Measurements from ENCODE around the gene TRIM66. TPM values are rescaled to one million over a fixed set of nuclear protein-coding genes. Genes with fewer than 3 reads are reported as not detected.

Gene TRIM66
- polyA plus RNA-seq, 3 donors, result 0.04 to 12.0 (median 0.47) TPM

GRCh38 chr11:8698379-8698851 lies 15.9 kb upstream of the TRIM66 start:
- no peak overlapping the region for H3K9ac ChIP-seq (ENCODE audit: insufficient read depth, low read length, poor library complexity, severe bottlenecking)
- no peaks in the 10 kb centered on the region for H3K36me3 ChIP-seq (replicated peaks in 1 of 2; ENCODE audit: control insufficient read depth in 1 of 2, insufficient read depth in 2 of 2, low read length in 2 of 2)
- H3K4me3 ChIP-seq (replicated peaks in 1 of 3; ENCODE audit: low read depth in 2 of 3, low read length in 3 of 3), result no peak overlapping the region
- no peaks in the 10 kb centered on the region for H3K9me3 Mint-ChIP-seq
- H3K9me3 ChIP-seq (replicated peaks in 1 of 2; ENCODE audit: control insufficient read depth in 1 of 2, insufficient read depth in 1 of 2, low read length in 2 of 2), result no peaks in the 10 kb centered on the region
- no peak overlapping the region for H2AFZ ChIP-seq (ENCODE audit: insufficient read depth, low read depth, low read length, poor library complexity, severe bottlenecking)
- H3K27me3 ChIP-seq (ENCODE audit: control insufficient read depth in 2 of 2, insufficient read depth in 2 of 2, low read length in 2 of 2), result no peaks in the 10 kb centered on the region
- no peak overlapping the region for H3K27ac ChIP-seq (ENCODE audit: low read depth in 1 of 2, low read length in 2 of 2)
- peaks cover 17 to 22% of the 10 kb centered on the region in 2 donors for H3K4me1 ChIP-seq (ENCODE audit: control insufficient read depth in 1 of 2, insufficient read depth in 2 of 2, low read length in 2 of 2)
- peaks cover 0 to 4% (median 0%) of the 10 kb centered on the region in 3 donors for H3K27me3 Mint-ChIP-seq (ENCODE audit: low read depth in 3 of 3)
- no peak overlapping the region for H3K4me3 Mint-ChIP-seq
- WGBS (ENCODE audit: insufficient coverage), result 92% methylated on average over 2 of the region's 5 CpGs
- DNase-seq, result no peak
- H3K4me2 ChIP-seq (replicated peaks; ENCODE audit: extremely low read depth, low read length, poor library complexity, severe bottlenecking), result no peak overlapping the region
- peaks cover 0 to 9% of the 10 kb centered on the region in 2 donors for H3K36me3 Mint-ChIP-seq
- H3K4me1 Mint-ChIP-seq, result peaks cover 23% of the 10 kb centered on the region
- TF ChIP-seq CTCF (IDR thresholded peaks at IDR 0.05), result no peak
- H3K79me2 ChIP-seq (ENCODE audit: insufficient read depth, low read length), result no peaks in the 10 kb centered on the region
- H3K27ac Mint-ChIP-seq, result no peak overlapping the region
- H4K20me1 ChIP-seq (ENCODE audit: insufficient read depth, low read length), result no peaks in the 10 kb centered on the region
- intact Hi-C loops (cut with micrococcal nuclease), result no loop called here

- peak overlapping the region; percentile 10 for H2AFZ ChIP-seq (ENCODE audit: insufficient read depth, low read depth, low read length, poor library complexity, severe bottlenecking)
- no peaks in the 10 kb centered on the region for H3K9me3 ChIP-seq (replicated peaks in 1 of 2; ENCODE audit: control insufficient read depth in 1 of 2, insufficient read depth in 1 of 2, low read length in 2 of 2)
- H3K4me3 Mint-ChIP-seq, result no peak overlapping the region
- no peak overlapping the region for H3K4me2 ChIP-seq (replicated peaks; ENCODE audit: extremely low read depth, low read length, poor library complexity, severe bottlenecking)
- H3K27me3 ChIP-seq (ENCODE audit: control insufficient read depth in 2 of 2, insufficient read depth in 2 of 2, low read length in 2 of 2), result no peaks in the 10 kb centered on the region
- peaks cover 5 to 9% of the 10 kb centered on the region in 2 donors for H3K36me3 Mint-ChIP-seq
- no peaks in the 10 kb centered on the region for H3K79me2 ChIP-seq (ENCODE audit: insufficient read depth, low read length)
- H3K27ac ChIP-seq (ENCODE audit: low read depth in 1 of 2, low read length in 2 of 2), result peak overlapping the region in 1 of 2 donors; percentile 25
- intact Hi-C loops (cut with micrococcal nuclease), result no loop called here
- H3K36me3 ChIP-seq (replicated peaks in 1 of 2; ENCODE audit: control insufficient read depth in 1 of 2, insufficient read depth in 2 of 2, low read length in 2 of 2), result no peaks in the 10 kb centered on the region
- 80% methylated on average over 1 of the region's 3 CpGs for WGBS (ENCODE audit: insufficient coverage)
- DNase-seq, result no peak
- TF ChIP-seq CTCF (IDR thresholded peaks at IDR 0.05), result no peak
- peaks cover 0 to 4% (median 0%) of the 10 kb centered on the region in 3 donors for H3K27me3 Mint-ChIP-seq (ENCODE audit: low read depth in 3 of 3)
- no peaks in the 10 kb centered on the region for H3K9me3 Mint-ChIP-seq
- no peak overlapping the region for H3K4me3 ChIP-seq (replicated peaks in 1 of 3; ENCODE audit: low read depth in 2 of 3, low read length in 3 of 3)
- H3K9ac ChIP-seq (ENCODE audit: insufficient read depth, low read length, poor library complexity, severe bottlenecking), result no peak overlapping the region
- H3K4me1 ChIP-seq (ENCODE audit: control insufficient read depth in 1 of 2, insufficient read depth in 2 of 2, low read length in 2 of 2), result peaks cover 17 to 22% of the 10 kb centered on the region in 2 donors
- no peaks in the 10 kb centered on the region for H4K20me1 ChIP-seq (ENCODE audit: insufficient read depth, low read length)
- H3K27ac Mint-ChIP-seq, result peak overlapping the region in 6 of 7 donors; percentile 6 to 62 (median 42)
- peaks cover 23% of the 10 kb centered on the region for H3K4me1 Mint-ChIP-seq
Measured at GRCh38 chr11:8697054-8697453, 14.6 kb upstream of the TRIM66 start.
